GM18508 (cell line): ENCODE data around the gene UVSSA.
A peak's percentile ranks its signal among the peaks of the same experiment; 100 is the strongest.

ENCODE experiments used
- ATAC-seq: cut with Tn5 transposase; IDR thresholded peaks from one replicate; pipeline ENCODE4 v1.9.1; 2021; ENCODE audit warnings: moderate number of reproducible peaks; ENCODE audit not compliant: insufficient read depth, unreplicated experiment

UVSSA gene

GRCh38 chr4:1345903-1346780, 866 bp upstream of the UVSSA start:
- peak; percentile 5 for ATAC-seq

DNA sequence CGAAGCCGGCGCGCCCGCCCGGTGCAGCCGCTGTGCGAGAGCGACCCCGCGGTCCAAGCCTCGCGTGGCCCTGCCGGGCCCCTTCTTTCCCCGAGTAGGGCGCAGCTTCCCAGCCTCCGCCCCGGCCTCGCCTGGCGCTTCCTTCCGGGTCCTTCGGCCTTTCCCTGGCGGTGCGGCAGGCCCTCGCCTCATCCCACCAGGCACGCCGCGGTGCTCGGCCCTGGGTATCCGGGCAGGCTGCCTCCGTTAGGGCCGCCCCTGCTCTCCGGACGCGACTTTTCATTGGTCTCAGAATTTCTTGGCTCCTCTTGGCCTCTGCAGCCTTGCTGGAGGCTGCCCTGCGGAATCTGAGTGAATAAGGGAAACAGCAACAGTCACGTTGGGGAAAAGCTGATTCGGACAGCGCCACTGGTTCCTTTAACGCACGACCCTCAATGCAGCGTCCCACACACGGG, 429 bp downstream of the UVSSA start:
- peak; percentile 13 for ATAC-seq

DNA sequence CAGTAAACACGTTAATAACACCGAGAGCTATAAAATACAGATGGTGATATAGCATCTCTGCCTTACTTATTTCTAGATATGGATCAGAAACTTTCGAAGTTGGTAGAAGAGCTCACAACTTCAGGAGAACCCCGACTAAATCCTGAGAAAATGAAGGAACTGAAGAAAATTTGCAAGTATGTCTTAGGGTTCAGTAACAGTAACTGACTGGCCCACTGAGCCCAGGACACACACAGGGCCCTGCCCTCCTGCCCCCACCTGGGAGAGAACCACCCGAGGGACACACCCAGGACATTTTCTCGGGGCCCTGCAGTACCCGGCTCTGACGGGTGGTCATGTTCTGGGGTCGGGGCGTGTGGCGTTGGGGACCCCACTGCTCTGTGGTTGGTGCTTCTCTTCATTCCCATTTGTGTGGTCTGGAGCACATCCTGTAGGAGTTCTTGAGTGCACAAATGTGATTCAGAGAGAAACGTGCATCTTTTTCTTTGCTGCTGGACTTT, 1.1 kb downstream of the UVSSA start:
- no peak for ATAC-seq

- no peak for ATAC-seq
Measured at GRCh38 chr4:1348746-1349145, 1.7 kb downstream of the UVSSA start.

DNA sequence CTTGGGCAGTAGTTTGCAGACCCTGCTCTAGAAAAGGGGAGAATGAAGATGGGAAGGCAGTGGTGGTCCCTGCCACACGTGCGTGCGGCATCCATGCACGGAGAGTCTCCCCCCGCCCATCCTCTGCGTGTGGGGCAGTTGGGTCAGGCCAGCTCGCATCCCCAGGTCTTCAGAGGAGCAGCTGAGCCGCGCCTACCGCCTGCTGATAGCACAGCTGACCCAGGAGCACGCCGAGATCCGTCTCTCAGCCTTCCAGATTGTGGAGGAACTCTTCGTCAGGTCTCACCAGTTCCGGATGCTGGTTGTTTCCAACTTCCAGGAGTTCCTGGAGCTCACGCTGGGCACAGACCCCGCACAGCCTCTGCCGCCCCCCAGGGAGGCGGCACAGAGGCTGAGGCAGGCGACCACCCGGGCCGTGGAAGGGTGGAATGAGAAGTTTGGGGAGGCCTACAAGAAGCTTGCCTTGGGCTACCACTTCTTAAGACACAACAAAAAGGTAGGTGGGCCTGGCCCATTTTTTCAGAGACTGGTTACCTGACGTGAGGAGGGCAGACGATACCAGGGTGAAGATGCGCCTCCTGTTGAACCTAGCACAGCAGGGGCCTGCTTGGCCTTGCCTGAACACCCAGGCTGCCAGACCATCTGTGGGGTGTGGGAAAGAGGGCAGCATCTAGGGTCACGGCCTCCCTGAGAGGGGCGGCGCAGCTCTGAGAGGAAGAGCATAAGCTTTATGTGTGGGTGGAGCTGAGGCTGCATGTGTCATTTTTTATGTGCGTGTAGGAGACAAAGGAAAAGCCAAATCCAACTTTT, 2.6 kb downstream of the UVSSA start:
- ATAC-seq = no peak

- no peak for ATAC-seq
Measured at GRCh38 chr4:1350169-1350520, 3.1 kb downstream of the UVSSA start.

GRCh38 chr4:1351854-1352566, 5.0 kb downstream of the UVSSA start:
- no peak for ATAC-seq

- ATAC-seq = no peak
Measured at GRCh38 chr4:1352567-1352900, 5.5 kb downstream of the UVSSA start.

- ATAC-seq = no peak
Measured at GRCh38 chr4:1353186-1354055, 6.4 kb downstream of the UVSSA start.

DNA sequence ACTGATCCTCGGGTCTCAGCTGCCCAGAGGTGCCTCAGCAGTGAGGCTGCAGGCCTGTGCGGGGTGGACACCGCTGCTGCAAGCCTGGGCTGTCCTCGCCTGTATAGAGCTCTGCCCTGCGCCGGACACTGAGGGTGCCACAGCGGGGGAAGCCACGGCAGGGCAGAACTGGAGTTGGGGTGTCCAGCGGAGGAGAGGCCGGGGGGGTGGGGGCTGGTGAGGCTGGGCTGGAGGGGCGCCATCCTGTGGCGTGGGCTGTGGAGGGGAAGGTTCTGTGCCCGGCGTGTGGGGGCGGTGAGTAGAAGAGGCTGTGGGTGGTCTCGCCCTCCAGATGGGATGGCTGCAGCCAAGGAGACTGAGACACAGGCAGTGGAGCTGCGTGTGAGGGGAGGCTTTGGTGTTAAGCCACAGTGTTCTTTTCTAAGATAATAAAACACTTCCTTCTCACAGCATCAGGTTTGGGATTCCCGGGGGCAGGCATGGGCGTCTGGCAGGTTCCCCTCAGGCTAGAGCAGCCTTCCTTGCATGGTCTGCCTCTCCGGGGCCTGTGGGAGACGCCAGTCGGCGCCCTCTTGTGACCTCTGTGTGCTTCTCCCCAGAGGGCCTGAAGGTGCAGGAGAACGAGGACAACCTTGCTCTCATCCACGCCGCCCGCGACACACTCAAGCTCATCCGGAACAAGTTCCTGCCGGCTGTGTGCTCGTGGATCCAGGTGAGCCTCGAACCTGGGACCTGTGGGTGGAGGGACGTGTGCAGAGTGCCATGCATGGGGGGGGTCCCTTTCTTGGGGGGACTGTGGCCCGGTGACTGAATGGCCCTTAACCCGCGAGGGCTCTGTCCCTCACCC, 7.4 kb downstream of the UVSSA start:
- no peak for ATAC-seq

- no peak for ATAC-seq
Measured at GRCh38 chr4:1354983-1355275, 7.9 kb downstream of the UVSSA start.

GRCh38 chr4:1355378-1355777, 8.4 kb downstream of the UVSSA start:
- no peak for ATAC-seq

GRCh38 chr4:1356181-1356998, 9.4 kb downstream of the UVSSA start:
- ATAC-seq = no peak

- no peak for ATAC-seq
Measured at GRCh38 chr4:1357356-1358248, 10.6 kb downstream of the UVSSA start.

DNA sequence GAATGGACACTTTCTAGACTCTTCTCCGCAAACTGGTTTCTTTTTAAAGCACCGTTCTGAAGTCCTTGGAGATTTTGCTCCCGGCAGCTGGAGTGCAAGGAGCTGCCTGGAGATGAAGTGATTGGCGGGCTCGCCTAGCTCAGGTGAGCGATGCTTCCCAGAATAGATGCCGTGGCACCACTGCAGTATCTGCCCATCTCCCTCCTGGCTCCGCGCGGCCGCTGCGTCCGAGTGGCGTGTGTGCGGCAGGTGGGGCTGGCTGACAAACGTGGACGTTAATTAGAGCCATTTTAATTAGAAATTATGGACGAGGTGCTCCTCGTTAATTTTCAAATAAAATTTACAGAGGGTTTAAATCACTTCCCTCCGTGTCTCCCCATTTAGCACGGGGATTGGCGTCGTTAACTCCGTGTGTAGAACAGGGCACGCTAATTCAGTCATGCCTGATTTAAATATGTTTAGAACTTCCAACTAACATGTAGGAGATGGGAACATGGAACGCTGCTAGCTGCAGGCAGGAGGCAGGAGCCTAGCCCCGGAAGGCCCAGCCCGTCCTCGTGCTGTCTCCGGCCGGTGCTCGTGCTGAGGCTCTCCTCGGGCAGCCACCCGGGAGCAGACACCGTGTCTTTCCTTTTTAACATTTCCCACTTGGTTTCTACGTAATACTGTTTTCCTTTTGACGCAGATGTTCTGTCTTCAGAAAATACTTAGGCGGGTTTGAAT, 11.6 kb downstream of the UVSSA start:
- ATAC-seq = no peak

- ATAC-seq = no peak
Measured at GRCh38 chr4:1359144-1359501, 12.1 kb downstream of the UVSSA start.

- no peak for ATAC-seq
Measured at GRCh38 chr4:1359976-1360375, 13.0 kb downstream of the UVSSA start.
